Fibroblast of lung (primary cell): Measurements from ENCODE around the gene EFR3B. TPM values are rescaled to one million over a fixed set of nuclear protein-coding genes. Genes with fewer than 3 reads are reported as not detected.

Experiments used
- DNase-seq, 2 donors: peaks; one replicate each; pipeline versions ENCODE4 v3.0.0 to v3.0.0-alpha.2; 2010; ENCODE audit warnings: low read depth in 2 of 2
- H2AFZ ChIP-seq: 2 replicates; pipeline ENCODE4 v1.5.1; 2012; ENCODE audit warnings: low read length, control low read depth, inconsistent platforms
- H3K27ac ChIP-seq: 2 replicates; pipeline ENCODE4 v1.5.1; 2011; ENCODE audit warnings: low read length, control low read depth; ENCODE audit not compliant: insufficient read depth
- H3K27me3 ChIP-seq: 2 replicates; pipeline ENCODE4 v1.5.1; 2011; ENCODE audit warnings: mild to moderate bottlenecking, low read length; ENCODE audit not compliant: control insufficient read depth, insufficient read depth
- H3K36me3 ChIP-seq: 2 replicates; pipeline ENCODE4 v1.5.1; 2011; ENCODE audit warnings: low read length; ENCODE audit not compliant: control insufficient read depth, insufficient read depth
- H3K4me1 ChIP-seq: 2 replicates; pipeline ENCODE4 v1.5.1; 2011; ENCODE audit warnings: low read length; ENCODE audit not compliant: control insufficient read depth, insufficient read depth; ENCODE audit errors: extremely low read depth
- H3K4me2 ChIP-seq: 2 replicates; pipeline ENCODE4 v1.5.1; 2011; ENCODE audit warnings: low read length, control low read depth; ENCODE audit not compliant: insufficient read depth; ENCODE audit errors: extremely low read depth
- H3K4me3 ChIP-seq, 4 experiments: fragments of 200-600 bp in 1 of 4; sonication (generic) in 1 of 4; replicated peaks in 1 of 4; 2 replicates each; pipeline ENCODE4 v1.5.1; 2011 to 2016; ENCODE audit warnings: low read length in 4 of 4, low read depth in 3 of 4, mild to moderate bottlenecking in 3 of 4, control low read depth in 2 of 4, inconsistent platforms in 1 of 4, mixed read lengths in 1 of 4; ENCODE audit not compliant: insufficient read depth in 1 of 4; ENCODE audit errors: control extremely low read depth in 1 of 4
- H3K79me2 ChIP-seq: 2 replicates; pipeline ENCODE4 v1.5.1; 2012; ENCODE audit warnings: mild to moderate bottlenecking, low read length, inconsistent platforms; ENCODE audit not compliant: control insufficient read depth, insufficient read depth
- H3K9ac ChIP-seq: 2 replicates; pipeline ENCODE4 v1.5.1; 2011; ENCODE audit warnings: mild to moderate bottlenecking, low read length, control low read depth; ENCODE audit not compliant: insufficient read depth
- H3K9me3 ChIP-seq: 2 replicates; pipeline ENCODE4 v1.5.1; 2012; ENCODE audit warnings: low read depth, low read length; ENCODE audit not compliant: control insufficient read depth, insufficient read depth
- H4K20me1 ChIP-seq: 2 replicates; pipeline ENCODE4 v1.5.1; 2011; ENCODE audit warnings: low read length; ENCODE audit not compliant: control insufficient read depth, insufficient read depth; ENCODE audit errors: extremely low read depth
- CTCF ChIP-seq, 2 donors: IDR thresholded peaks in 1 of 2; conservative IDR thresholded peaks in 1 of 2; 1 replicate in 1 of 2; 2 replicates in 1 of 2; pipeline ENCODE4 v1.5.1; 2011 to 2012; ENCODE audit warnings: low read length in 2 of 2, control low read depth in 1 of 2, inconsistent platforms in 1 of 2, low read depth in 1 of 2, mild to moderate bottlenecking in 1 of 2
- EZH2 ChIP-seq: IDR thresholded peaks from 2 replicates; pipeline ENCODE4 v1.5.1; 2012; ENCODE audit warnings: low read length, control low read depth, mild to moderate bottlenecking; ENCODE audit errors: missing control alignments
- polyA plus RNA-seq, 2 donors: library from polyadenylated mRNA; depleted of rRNA in 1 of 2; stranded (reverse) in 1 of 2; unstranded in 1 of 2; fragments of >200 nt; gene quantifications; 2 replicates each; pipeline ENCODE4 v1.2.1, GENCODE V29; 2011 to 2012; ENCODE audit warnings: missing spikeins in 1 of 2
- total RNA-seq: library from RNA; depleted of rRNA; stranded (reverse); fragments of >200 nt; gene quantifications from 2 replicates; pipeline ENCODE4 v1.2.1, GENCODE V29; 2014

Gene EFR3B
- total and polyA plus RNA-seq, 2 donors (not counting 1 experiment from before 2014, with no cell fraction given) = 0.03 to 0.50 TPM

GRCh38 chr2:25164561-25164960 lies 122.7 kb downstream of the EFR3B start:
- Histone ChIP-seq H3K4me1 (no peaks in the 10 kb centered on the region), H3K27ac (no peak overlapping the region), H3K9me3 (no peaks in the 10 kb centered on the region), H3K79me2 (no peaks in the 10 kb centered on the region), H3K9ac (no peak overlapping the region), H3K27me3 (peaks cover 40% of the 10 kb centered on the region), H2AFZ (no peak overlapping the region), H3K36me3 (no peaks in the 10 kb centered on the region), H3K4me2 (no peak overlapping the region), H3K4me3 (no peak overlapping the region), H4K20me1 (no peaks in the 10 kb centered on the region)
- peak; percentile 32 for TF ChIP-seq EZH2
- no peak for TF ChIP-seq CTCF (conservative IDR thresholded peaks at IDR 0.05 in 1 of 2, IDR thresholded peaks at IDR 0.05 in 1 of 2; ENCODE audit: low read depth in 1 of 2, low read length in 2 of 2)
- no peak for DNase-seq

- Histone ChIP-seq H2AFZ (no peak overlapping the region), H3K27me3 (peaks cover 49% of the 10 kb centered on the region), H4K20me1 (no peaks in the 10 kb centered on the region), H3K27ac (no peak overlapping the region), H3K4me1 (no peaks in the 10 kb centered on the region), H3K36me3 (no peaks in the 10 kb centered on the region), H3K9ac (no peak overlapping the region), H3K79me2 (no peaks in the 10 kb centered on the region), H3K4me3 (no peak overlapping the region), H3K9me3 (no peaks in the 10 kb centered on the region), H3K4me2 (no peak overlapping the region)
- DNase-seq = peak in 1 of 2 donors; percentile 6
- TF ChIP-seq CTCF (conservative IDR thresholded peaks at IDR 0.05 in 1 of 2, IDR thresholded peaks at IDR 0.05 in 1 of 2; ENCODE audit: low read depth in 1 of 2, low read length in 2 of 2) = peak in 1 of 2 donors; percentile 8
- TF ChIP-seq EZH2 = no peak
These were observed 124.4 kb downstream of the EFR3B start for GRCh38 chr2:25165992-25166875.

- peak; percentile 25 to 57 for DNase-seq
- peak within 1 kb of the TSS; percentile 48 for H3K4me2 ChIP-seq
- no peak within 1 kb of the TSS for H3K9ac ChIP-seq
- no peaks in the 10 kb centered on the region for H4K20me1 ChIP-seq
- peaks cover 44% of the 10 kb centered on the region for H3K27me3 ChIP-seq
- no peaks in the 10 kb centered on the region for H3K36me3 ChIP-seq
- no peak within 1 kb of the TSS for H2AFZ ChIP-seq
- H3K9me3 ChIP-seq = no peaks in the 10 kb centered on the region
- H3K4me3 ChIP-seq = peak within 1 kb of the TSS in 1 of 4 experiments; percentile 23
- H3K27ac ChIP-seq = no peak within 1 kb of the TSS
- no peaks in the 10 kb centered on the region for H3K79me2 ChIP-seq
- no peaks in the 10 kb centered on the region for H3K4me1 ChIP-seq
- TF ChIP-seq EZH2 = peak; percentile 82
- TF ChIP-seq CTCF (conservative IDR thresholded peaks at IDR 0.05 in 1 of 2, IDR thresholded peaks at IDR 0.05 in 1 of 2; ENCODE audit: low read depth in 1 of 2, low read length in 2 of 2) = no peak
These were observed 126.6 kb downstream of the EFR3B start, which contains the start of gene POMC for GRCh38 chr2:25168256-25169072. Gene POMC (minus strand): TSS chr2:25168580. CDS start chr2:25164772, 3,808 bp downstream.
